ENCODE data around the gene COP1.

COP1 gene

GRCh38 chr1:175902281-175902680, 304.8 kb downstream of the COP1 start:
- DNase-seq (ENCODE audit: low read depth in 1 of 2, low spot score in 1 of 2), result no peak

- DNase-seq (ENCODE audit: low read depth in 1 of 2, low spot score in 1 of 2), result no peak
Measured at GRCh38 chr1:175901076-175901836, 305.8 kb downstream of the COP1 start.

- DNase-seq (ENCODE audit: low read depth in 1 of 2, low spot score in 1 of 2), result no peak
Measured at GRCh38 chr1:175900171-175900570, 306.9 kb downstream of the COP1 start.

- no peak for DNase-seq (ENCODE audit: low read depth in 1 of 2, low spot score in 1 of 2)
Measured at GRCh38 chr1:175895966-175896365, 311.1 kb downstream of the COP1 start.

Data from activated CD4-positive, alpha-beta T cell treated with anti-CD3 and anti-CD28 coated beads, Interleukin-2, amount 50 U/mL, for 24 hours (primary cell).